ENCODE results near the gene MFSD12. TPM values are rescaled to one million over a fixed set of nuclear protein-coding genes. Genes with fewer than 3 reads are reported as not detected.
"Not testable (repeated sequence)": the region's sequence is repeated elsewhere in the genome, so short reads cannot be mapped to it uniquely, and the experiment has no call there.

MFSD12 gene
- total RNA-seq, 2 donors from 2014 or later = 28.4 to 54.3 TPM

DNA sequence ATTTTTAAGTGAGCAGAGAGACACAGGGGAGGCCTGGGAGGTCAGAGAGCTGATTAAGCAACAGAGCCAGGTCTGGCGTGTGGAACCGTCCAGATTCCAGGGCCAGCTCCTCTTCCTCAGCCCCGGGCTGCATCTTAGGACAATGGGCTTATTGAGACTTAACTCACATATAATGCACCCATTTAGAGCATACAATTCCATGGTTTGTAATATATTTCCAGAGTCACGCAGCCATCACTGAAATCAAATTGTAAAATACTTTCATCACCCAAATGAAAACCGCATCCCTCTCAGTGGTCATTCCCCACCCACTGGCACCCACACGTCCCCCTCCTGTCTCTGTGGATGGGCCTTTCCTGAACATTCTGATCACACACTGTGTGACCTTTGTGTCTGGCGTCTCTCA, 13.2 kb upstream of the MFSD12 start:
- Histone ChIP-seq H3K4me1 (no peaks in the 10 kb centered on the region), H3K9me3 (no peaks in the 10 kb centered on the region), H3K9ac (ENCODE audit: low read depth in 2 of 2, low read length in 2 of 2) (no peak overlapping the region), H3K27ac (no peak overlapping the region), H3K4me3 (no peak overlapping the region), H3K27me3 (no peaks in the 10 kb centered on the region), H3K36me3 (no peaks in the 10 kb centered on the region)
- TF ChIP-seq, protein P1, sequence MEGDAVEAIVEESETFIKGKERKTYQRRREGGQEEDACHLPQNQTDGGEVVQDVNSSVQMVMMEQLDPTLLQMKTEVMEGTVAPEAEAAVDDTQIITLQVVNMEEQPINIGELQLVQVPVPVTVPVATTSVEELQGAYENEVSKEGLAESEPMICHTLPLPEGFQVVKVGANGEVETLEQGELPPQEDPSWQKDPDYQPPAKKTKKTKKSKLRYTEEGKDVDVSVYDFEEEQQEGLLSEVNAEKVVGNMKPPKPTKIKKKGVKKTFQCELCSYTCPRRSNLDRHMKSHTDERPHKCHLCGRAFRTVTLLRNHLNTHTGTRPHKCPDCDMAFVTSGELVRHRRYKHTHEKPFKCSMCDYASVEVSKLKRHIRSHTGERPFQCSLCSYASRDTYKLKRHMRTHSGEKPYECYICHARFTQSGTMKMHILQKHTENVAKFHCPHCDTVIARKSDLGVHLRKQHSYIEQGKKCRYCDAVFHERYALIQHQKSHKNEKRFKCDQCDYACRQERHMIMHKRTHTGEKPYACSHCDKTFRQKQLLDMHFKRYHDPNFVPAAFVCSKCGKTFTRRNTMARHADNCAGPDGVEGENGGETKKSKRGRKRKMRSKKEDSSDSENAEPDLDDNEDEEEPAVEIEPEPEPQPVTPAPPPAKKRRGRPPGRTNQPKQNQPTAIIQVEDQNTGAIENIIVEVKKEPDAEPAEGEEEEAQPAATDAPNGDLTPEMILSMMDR (IDR thresholded peaks at IDR 0.05) = no peak
- intact Hi-C loops (cut with DNase I) = no loop called here
- no peak for DNase-seq

DNA sequence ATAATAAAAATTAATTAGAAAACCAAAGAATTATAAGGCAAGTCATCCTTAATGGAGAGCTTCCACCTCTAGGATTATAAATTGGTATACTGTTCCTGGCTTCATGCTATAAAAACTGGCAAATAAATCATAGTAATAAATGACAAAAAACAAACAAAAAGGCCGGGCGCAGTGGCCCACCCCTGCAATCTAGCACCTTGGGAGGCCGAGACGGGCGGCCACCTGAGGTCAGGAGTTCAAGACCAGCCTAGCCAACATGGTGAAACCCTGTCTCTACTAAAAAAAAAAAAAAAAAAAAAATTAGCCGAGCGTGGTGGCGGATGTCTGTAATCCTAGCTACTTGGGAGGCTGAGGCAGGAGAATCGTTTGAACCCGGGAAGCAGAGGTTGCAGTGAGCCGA, 12.7 kb upstream of the MFSD12 start:
- H3K4me3 ChIP-seq; DNase-seq; intact Hi-C loops (cut with DNase I); H3K27ac ChIP-seq; H3K36me3 ChIP-seq; H3K27me3 ChIP-seq; H3K9me3 ChIP-seq; H3K4me1 ChIP-seq; H3K9ac ChIP-seq (ENCODE audit: low read depth in 2 of 2, low read length in 2 of 2): not testable (repeated sequence)

DNA sequence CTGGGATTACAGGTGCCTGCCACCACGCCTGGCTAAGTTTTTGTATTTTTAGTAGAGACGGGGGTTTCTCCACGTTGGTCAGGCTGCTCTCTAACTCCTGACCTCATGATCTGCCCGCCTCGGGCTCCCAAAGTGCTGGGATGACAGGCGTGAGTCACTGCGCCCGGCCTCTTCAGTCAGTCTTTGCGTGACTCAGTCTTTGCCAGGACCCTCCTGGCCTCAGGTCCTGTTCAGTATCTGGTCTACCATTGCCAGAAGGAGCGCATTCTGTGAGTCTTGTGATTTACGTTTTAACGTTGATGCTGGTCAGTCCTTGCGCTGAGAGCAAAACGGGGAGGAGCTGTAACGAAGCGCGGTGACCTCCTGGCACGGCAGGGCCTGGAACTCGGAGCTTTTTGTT, 7.8 kb upstream of the MFSD12 start:
- H3K4me1 ChIP-seq = no peaks in the 10 kb centered on the region
- TF ChIP-seq, protein P1 (IDR thresholded peaks at IDR 0.05) = no peak
- intact Hi-C loops (cut with DNase I) = no loop called here
- H3K27ac ChIP-seq = no peak overlapping the region
- no peak for DNase-seq
- no peak overlapping the region for H3K4me3 ChIP-seq
- no peak overlapping the region for H3K9ac ChIP-seq (ENCODE audit: low read depth in 2 of 2, low read length in 2 of 2)
- H3K36me3 ChIP-seq = no peaks in the 10 kb centered on the region
- H3K27me3 ChIP-seq = no peaks in the 10 kb centered on the region
- no peaks in the 10 kb centered on the region for H3K9me3 ChIP-seq

DNA sequence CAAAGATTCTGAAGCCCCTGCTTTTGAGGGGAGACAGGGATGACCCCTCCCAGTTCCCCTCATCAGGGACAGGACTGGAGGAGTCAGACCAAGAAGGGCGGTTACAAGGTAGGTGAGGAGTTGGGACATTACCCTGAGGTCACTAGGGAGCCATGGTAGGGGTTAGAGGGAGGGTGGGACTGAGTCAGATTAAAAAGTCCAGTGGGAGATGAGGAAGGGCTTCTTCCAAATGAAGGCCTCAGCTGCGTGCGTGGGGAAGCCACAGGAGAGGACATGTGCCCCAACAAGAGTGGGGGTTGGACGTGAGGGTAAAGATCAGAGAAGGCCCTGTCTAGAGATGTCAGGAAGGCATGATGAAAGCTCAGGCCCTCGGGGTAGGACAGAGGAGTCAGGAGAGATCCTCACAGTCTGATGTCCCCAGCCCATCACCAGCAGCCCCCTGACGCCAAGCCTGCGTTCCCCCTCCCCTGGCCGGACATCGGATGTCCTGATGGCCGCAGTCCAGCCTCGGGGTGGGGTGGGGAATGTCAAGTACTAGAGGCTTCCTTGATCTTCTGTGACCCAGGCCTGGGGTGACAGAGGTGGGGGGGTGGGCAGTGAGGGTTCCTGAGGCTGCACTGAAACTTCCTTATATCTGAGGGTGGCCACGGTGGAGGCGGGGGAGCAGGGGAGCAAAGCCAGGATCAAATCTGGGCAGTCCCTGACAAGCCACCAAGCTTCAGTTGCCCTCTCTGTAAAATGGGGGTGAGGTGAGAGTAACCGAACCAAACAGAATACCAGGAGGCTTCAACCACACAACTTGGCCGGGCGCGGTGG, 6.5 kb upstream of the MFSD12 start:
- TF ChIP-seq, protein P1 (IDR thresholded peaks at IDR 0.05) = no peak
- Histone ChIP-seq H3K27ac (no peak overlapping the region), H3K4me3 (no peak overlapping the region), H3K9me3 (no peaks in the 10 kb centered on the region), H3K36me3 (no peaks in the 10 kb centered on the region), H3K27me3 (no peaks in the 10 kb centered on the region), H3K4me1 (no peaks in the 10 kb centered on the region), H3K9ac (ENCODE audit: low read depth in 2 of 2, low read length in 2 of 2) (no peak overlapping the region)
- DNase-seq = no peak
- intact Hi-C loops (cut with DNase I) = no loop called here

DNA sequence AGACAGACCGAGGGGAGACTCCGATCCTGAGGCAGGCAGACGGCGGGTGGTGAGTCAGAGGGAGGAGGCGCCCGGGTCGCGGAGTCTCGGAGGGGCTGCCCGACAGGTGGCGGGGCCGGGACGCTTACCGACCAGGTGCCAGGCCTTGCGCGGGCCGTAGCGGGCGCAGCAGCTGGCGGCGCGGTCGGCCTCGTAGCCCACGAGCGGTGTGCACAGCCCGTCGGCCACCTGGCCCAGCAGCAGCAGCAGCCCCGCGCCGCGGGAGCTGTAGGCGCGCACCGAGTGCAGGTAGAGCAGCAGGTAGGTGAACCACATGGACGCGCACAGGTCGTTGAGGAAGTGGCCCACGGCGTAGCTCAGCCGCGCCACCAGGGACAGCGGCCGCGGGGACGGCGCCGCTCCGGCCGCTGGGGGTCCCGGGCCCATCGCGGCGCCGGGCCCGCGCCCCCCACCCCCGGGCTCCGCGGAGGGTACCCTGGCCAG, 367 bp downstream of the MFSD12 start:
- peak; percentile 55 for DNase-seq

More for the DNA sequence above, 367 bp downstream of the MFSD12 start:
- peak overlapping the region; percentile 93 for H3K4me3 ChIP-seq
- no peaks in the 10 kb centered on the region for H3K27me3 ChIP-seq
- H3K36me3 ChIP-seq = no peaks in the 10 kb centered on the region
- intact Hi-C loops (cut with DNase I) = no loop called here
- no peaks in the 10 kb centered on the region for H3K4me1 ChIP-seq
- H3K9ac ChIP-seq (ENCODE audit: low read depth in 2 of 2, low read length in 2 of 2) = peak overlapping the region; percentile 77 to 90
- TF ChIP-seq, protein P1 (IDR thresholded peaks at IDR 0.05) = no peak
- H3K9me3 ChIP-seq = no peaks in the 10 kb centered on the region
- no peak overlapping the region for H3K27ac ChIP-seq
